Stomach (tissue), 4 donors: ENCODE data around the gene NRP1.

Source experiments
- CTCF ChIP-seq, 7 experiments: fragments of 450-650 bp in 4 of 7; fragments of 200-600 bp in 3 of 7; sonication (generic) in 3 of 7; IDR thresholded peaks; one replicate each; pipeline ENCODE4 v1.5.1; 2016 to 2019; ENCODE audit warnings: antibody characterized with exemption in 7 of 7, control low read depth in 2 of 7, mild to moderate bottlenecking in 1 of 7
- POLR2A ChIP-seq, 4 donors: fragments of 450-650 bp; IDR thresholded peaks; one replicate each; pipeline ENCODE4 v1.6.1; 2016; ENCODE audit warnings: antibody characterized with exemption in 4 of 4, control low read depth in 2 of 4, mild to moderate bottlenecking in 1 of 4, moderate library complexity in 1 of 4

- no peak for TF ChIP-seq CTCF (IDR thresholded peaks at IDR 0.05)
- no peak for TF ChIP-seq POLR2A (IDR thresholded peaks at IDR 0.05)
Measured at GRCh38 chr10:33189363-33189762, 145.1 kb downstream of the NRP1 start.
